Cardiac muscle cell (in vitro differentiated cells and primary cell): ENCODE data around the gene VPS36. TPM values are rescaled to one million over a fixed set of nuclear protein-coding genes. Genes with fewer than 3 reads are reported as not detected.

Experiments used
- DNase-seq, 2 donors: peaks; one replicate each; pipeline versions ENCODE4 v3.0.0 to v3.0.0-alpha.2; 2010 to 2017; ENCODE audit warnings: low read depth in 1 of 2, low spot score in 1 of 2
- H3K27ac ChIP-seq: fragments of 200-600 bp; sonication (generic); 2 replicates; pipeline ENCODE4 v1.5.1; 2016
- H3K27me3 ChIP-seq: fragments of 200-600 bp; sonication (generic); 2 replicates; pipeline ENCODE4 v1.6.0; 2016; ENCODE audit warnings: control low read depth
- H3K36me3 ChIP-seq: fragments of 200-600 bp; sonication (generic); 2 replicates; pipeline ENCODE4 v1.5.1; 2016; ENCODE audit warnings: control low read depth
- H3K4me1 ChIP-seq: fragments of 200-600 bp; sonication (generic); 2 replicates; pipeline ENCODE4 v1.8.1; 2017; ENCODE audit warnings: low read depth, mild to moderate bottlenecking, mixed run types
- H3K4me3 ChIP-seq: fragments of 200-600 bp; sonication (generic); 2 replicates; pipeline ENCODE4 v1.5.1; 2016; ENCODE audit warnings: mild to moderate bottlenecking
- H3K9me3 ChIP-seq: fragments of 200-600 bp; sonication (generic); 2 replicates; pipeline ENCODE4 v1.5.1; 2017; ENCODE audit warnings: low read depth, mild to moderate bottlenecking, control low read depth
- polyA plus RNA-seq: library from polyadenylated mRNA; unstranded; fragments of >200 nt; fragmentation: Nextera tagmentation; extraction: Ambion mirVana; gene quantifications from 2 replicates; pipeline ENCODE4 v1.2.1, GENCODE V29; 2016
- total RNA-seq: library from RNA; depleted of rRNA; stranded (reverse); fragments of >200 nt; gene quantifications from 2 replicates; pipeline ENCODE4 v1.2.3, GENCODE V29; 2016
- TF ChIP-seq, protein P1 (sequence below): IDR thresholded peaks from 2 replicates; pipeline ENCODE4 v1.5.1; 2012; ENCODE audit warnings: low read depth, mild to moderate bottlenecking, low read length

VPS36 gene
- total and polyA plus RNA-seq, 2 experiments from 2014 or later: 24.6 to 31.7 TPM

- no peaks in the 10 kb centered on the region for H3K4me1 ChIP-seq
- DNase-seq: no peak
- no peak overlapping the region for H3K4me3 ChIP-seq
- TF ChIP-seq, protein P1, sequence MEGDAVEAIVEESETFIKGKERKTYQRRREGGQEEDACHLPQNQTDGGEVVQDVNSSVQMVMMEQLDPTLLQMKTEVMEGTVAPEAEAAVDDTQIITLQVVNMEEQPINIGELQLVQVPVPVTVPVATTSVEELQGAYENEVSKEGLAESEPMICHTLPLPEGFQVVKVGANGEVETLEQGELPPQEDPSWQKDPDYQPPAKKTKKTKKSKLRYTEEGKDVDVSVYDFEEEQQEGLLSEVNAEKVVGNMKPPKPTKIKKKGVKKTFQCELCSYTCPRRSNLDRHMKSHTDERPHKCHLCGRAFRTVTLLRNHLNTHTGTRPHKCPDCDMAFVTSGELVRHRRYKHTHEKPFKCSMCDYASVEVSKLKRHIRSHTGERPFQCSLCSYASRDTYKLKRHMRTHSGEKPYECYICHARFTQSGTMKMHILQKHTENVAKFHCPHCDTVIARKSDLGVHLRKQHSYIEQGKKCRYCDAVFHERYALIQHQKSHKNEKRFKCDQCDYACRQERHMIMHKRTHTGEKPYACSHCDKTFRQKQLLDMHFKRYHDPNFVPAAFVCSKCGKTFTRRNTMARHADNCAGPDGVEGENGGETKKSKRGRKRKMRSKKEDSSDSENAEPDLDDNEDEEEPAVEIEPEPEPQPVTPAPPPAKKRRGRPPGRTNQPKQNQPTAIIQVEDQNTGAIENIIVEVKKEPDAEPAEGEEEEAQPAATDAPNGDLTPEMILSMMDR: no peak
- H3K27ac ChIP-seq: no peak overlapping the region
- H3K9me3 ChIP-seq: no peaks in the 10 kb centered on the region
- H3K36me3 ChIP-seq: no peaks in the 10 kb centered on the region
- H3K27me3 ChIP-seq: no peaks in the 10 kb centered on the region
These were observed 3.1 kb downstream of the VPS36 start for GRCh38 chr13:52447354-52447753.

GRCh38 chr13:52446265-52446664 is 4.2 kb downstream of the VPS36 start:
- peak in 1 of 2 donors; percentile 24 for DNase-seq
- Histone ChIP-seq H3K4me3 (no peak overlapping the region), H3K4me1 (no peaks in the 10 kb centered on the region), H3K27ac (no peak overlapping the region), H3K27me3 (no peaks in the 10 kb centered on the region), H3K9me3 (no peaks in the 10 kb centered on the region), H3K36me3 (no peaks in the 10 kb centered on the region)
- TF ChIP-seq, protein P1: no peak

DNA sequence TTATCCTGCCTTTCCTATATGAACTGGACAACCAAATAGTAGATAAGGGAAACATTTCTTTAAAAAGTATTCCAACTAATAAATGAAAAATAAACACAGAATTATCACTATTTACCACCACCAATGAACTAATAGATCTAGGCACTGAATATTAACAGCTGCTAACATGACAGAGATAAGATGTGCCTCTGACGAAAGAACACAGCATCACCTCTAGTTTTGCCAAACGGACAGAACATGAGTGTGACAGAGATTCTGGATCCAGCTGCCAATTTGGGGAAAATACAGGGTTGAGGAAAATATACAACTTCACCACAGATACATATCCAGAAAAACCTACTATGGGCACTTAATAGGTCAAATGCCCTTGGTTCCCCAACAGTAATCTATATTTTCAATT is 18.0 kb downstream of the VPS36 start:
- TF ChIP-seq, protein P1: no peak
- Histone ChIP-seq H3K27ac (no peak overlapping the region), H3K36me3 (peaks cover 26% of the 10 kb centered on the region), H3K27me3 (no peaks in the 10 kb centered on the region), H3K9me3 (no peaks in the 10 kb centered on the region), H3K4me1 (peaks cover 8% of the 10 kb centered on the region), H3K4me3 (no peak overlapping the region)
- no peak for DNase-seq

- no peaks in the 10 kb centered on the region for H3K9me3 ChIP-seq
- H3K27ac ChIP-seq: no peak overlapping the region
- peak in 1 of 2 donors; percentile 48 for DNase-seq
- TF ChIP-seq, protein P1: no peak
- no peaks in the 10 kb centered on the region for H3K27me3 ChIP-seq
- peaks cover 8% of the 10 kb centered on the region for H3K4me1 ChIP-seq
- H3K36me3 ChIP-seq: peaks cover 24% of the 10 kb centered on the region
- H3K4me3 ChIP-seq: no peak overlapping the region
These were observed 22.1 kb downstream of the VPS36 start for GRCh38 chr13:52428295-52428694.

DNA sequence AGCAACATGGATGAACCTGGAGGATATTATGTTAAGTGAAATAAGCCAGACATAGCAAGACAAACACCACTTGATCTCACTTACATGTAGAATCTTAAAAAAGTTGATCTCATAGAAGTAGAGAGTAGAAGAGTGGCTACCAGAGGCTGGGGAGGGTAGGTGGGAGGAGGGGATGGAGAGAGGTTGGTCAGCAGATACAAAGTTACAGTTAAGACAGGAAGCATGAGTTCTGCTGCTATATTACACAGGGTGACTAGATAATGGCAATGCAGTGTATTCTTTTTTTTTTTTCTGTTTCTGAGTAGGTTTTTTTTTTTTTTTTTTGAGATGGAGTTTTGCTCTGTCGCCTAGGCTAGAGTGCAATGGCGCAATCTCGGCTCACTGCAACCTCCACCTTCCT is 29.2 kb downstream of the VPS36 start:
- H3K4me1 ChIP-seq: no peaks in the 10 kb centered on the region
- TF ChIP-seq, protein P1: no peak
- no peak overlapping the region for H3K4me3 ChIP-seq
- no peaks in the 10 kb centered on the region for H3K27me3 ChIP-seq
- no peaks in the 10 kb centered on the region for H3K9me3 ChIP-seq
- peaks cover 34% of the 10 kb centered on the region for H3K36me3 ChIP-seq
- DNase-seq: no peak
- H3K27ac ChIP-seq: no peak overlapping the region

DNA sequence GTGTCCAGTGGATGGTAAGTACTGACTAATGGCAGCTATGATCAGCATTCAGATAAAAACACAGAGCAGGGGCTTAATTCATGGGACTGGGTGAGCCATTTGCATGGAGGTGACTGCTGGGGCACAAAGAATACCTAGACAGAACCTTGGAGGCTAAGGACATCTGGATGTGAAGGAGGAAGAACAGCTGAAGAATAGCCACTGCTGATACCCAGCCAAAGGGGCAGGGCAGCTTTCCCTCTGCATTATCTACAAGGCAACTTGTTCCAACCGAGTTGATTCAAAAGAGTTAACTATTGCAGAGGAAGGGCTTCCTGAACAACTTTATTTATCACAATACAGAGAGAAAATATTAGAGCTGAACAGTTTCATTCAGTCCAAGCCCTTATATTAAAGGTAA is 31.4 kb downstream of the VPS36 start:
- Histone ChIP-seq H3K9me3 (no peaks in the 10 kb centered on the region), H3K4me3 (no peak overlapping the region), H3K27ac (no peak overlapping the region), H3K4me1 (peaks cover 5% of the 10 kb centered on the region), H3K27me3 (no peaks in the 10 kb centered on the region), H3K36me3 (peaks cover 31% of the 10 kb centered on the region)
- TF ChIP-seq, protein P1: no peak
- DNase-seq: no peak
